DMS153 treated with DMSO at 0.1 percent for 48 hours (cell line): ENCODE results near the gene ITGA5.

Experiments used
- DNase-seq: peaks from one replicate; lab custom pipeline; 2025; ENCODE audit not compliant: unreplicated experiment; lab: John Stamatoyannopoulos, UW

The ITGA5 gene

DNA sequence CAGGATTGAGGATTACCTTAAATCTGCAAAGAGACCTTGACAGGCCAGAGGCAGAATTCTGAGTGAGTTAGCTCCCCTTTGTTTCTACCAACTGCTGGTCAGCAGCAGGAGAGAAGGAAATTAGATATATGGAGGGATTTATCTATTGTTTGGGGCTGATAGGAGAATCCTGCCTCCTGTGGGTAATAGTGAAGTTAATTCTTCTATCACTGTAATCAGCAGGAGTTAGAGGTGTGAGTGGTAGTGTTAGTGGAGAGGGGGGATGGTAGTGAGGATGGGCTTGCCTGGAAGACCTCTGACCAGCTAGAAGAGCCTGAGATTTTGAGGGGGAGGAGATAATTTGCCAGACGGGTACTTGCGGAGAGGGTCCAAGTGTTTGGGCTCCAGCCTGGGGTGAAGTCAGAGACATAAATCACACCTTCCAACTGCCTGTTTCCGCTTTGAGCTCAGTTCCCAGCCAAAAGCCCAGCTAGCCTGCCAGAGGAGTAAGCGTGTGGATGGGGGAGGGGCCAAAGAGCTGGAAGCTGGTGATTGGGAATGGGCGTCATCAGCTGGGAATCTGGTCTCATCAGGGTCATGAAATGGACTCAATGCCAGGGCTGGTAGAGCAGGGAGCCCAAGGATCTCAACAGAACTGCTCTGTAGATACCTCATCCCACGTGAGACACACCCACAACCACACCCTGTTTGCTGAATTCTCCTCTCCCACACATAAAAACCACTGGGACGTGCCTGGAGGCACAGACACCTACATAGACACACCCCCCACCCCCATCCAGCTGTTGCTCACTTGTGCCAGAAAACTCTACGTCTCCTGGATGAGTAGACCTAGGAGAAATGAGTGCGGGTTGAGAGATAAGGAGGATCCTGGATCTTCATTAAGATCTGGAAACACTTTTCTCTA is 13.1 kb upstream of the ITGA5 start:
- no peak for DNase-seq

DNA sequence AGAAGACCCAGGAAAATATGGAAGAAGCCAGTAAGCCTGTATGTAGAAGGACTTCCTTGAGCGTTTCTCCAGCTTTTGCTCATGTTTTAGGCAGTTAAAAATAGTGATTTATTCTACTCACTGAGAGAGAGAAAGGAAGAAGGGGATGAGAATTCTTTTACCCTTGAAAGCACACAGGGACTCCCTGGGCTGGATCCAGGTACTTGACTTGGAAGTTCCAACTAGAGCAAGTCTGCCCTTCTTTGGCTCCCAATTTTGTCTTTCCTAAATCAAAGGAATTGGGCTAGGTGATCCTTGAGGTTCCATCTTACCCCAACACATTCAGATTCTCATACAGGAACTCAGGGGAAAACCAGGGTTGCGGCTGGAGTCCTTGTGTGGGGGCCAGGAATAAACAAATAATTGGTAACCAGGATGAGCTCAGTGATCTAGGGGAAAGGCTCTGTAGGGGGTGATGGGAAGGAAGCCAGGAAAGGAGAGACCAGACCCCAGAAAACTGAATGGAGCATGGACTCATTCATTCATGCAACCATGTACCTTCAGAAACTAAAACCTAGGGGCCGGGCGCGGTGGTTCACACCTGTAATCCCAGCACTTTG is 11.5 kb upstream of the ITGA5 start:
- no peak for DNase-seq

DNA sequence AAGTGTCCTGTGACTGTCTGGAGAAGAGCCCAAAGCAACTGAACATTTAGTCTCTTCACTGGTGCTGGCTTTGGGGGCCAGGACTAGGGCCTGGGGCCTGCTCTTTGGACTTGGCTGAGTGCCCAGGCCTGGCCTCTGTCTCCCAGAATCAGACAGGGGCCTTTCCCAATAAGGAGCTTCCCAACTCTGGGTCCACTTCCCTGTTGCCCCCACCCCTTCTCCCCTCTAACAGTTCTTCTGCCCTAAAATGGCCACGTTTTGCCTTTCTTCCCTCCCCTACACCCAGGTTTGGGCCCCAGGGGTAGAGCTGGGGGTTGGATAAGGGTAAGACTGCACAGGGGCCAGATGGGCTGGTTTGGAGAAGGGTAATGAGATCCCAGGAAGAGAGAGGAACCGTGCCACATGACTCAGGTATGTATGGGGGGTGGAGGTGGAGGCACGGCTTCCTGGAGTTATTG is 10.0 kb upstream of the ITGA5 start:
- no peak for DNase-seq

DNA sequence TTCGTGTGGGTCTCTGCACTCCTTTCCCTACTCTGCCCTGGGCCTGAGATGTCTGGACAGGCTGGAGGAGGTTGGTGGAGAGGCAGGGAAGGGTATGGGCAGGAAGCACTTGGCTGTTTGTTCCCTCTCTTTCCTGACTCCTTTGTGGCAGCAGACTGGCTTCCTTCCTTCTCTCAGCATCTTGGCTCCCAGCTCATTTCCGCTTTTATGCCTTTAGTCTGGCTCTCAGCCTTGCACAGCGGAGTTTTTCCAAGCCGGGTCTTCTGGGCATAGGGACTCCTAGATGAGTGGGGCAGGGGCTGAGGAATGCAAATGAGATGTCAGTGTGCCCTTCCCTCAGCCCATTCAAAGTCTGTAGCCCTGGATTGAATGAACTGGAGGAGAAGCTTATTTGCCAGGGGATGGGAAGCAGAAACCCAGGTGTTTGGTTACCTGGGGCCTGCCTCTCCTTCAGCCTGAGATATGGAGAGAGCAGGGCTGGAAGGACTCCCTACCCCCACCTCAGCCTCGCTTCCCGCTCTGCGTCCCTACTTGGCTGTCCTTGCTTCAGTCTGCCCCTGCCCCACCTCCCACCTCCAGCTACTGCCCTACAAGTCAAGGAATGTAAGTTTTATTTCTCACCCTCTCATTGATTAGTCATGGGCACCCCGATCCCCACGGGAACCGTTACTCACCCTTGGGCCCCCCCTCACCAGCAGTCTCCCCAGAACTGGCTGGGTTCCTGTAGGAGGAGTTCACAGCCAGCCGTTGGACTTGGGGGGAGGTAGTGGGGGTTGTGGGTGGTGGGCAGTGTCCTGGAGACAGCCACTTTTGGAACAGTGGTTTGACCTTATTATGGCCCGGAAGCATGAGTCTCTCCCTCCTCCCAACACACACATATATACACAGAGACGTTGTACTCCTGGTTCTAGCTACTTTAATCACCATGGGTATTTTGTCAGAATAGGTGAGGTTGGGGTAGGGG is 9.3 kb upstream of the ITGA5 start:
- DNase-seq: no peak

DNA sequence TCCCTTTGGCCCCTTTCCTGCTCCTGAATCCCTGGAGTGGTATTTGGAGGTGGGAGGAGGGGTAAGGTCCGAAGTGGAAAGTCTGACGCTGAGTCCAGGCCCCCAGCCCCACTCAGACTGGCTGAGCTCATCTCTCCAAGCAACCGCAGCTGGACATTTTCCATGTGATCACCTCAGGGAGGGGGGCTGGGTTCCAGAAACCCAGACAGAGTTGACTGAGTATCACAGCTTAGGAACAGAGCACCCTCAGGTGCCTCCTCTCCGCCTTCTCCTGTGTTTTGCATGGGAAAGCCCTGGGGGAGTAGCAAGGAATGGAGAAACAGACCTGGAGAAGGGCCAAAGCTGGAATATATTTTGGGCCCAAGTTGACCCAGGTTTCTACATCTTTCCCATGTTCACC is 8.0 kb upstream of the ITGA5 start:
- no peak for DNase-seq

DNA sequence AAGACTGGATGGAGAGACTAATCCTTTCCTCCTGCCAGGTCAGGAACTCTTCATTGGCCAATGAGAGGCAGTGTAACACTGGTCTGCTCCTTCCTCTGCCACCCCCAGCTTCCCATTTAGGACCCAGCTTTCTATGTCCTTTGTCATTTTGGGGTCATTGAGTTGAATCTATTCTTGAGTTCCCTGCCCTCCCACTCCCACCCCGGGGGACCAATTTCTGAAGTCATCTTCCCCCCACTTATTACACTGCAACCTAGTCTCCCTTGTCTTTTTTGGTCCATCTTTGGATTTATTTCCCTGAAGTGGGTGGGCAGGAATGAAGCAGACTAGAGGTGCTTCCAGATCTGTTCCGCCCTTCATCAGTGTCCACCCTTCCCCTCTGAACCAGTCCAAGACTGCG is 7.6 kb upstream of the ITGA5 start:
- no peak for DNase-seq

DNA sequence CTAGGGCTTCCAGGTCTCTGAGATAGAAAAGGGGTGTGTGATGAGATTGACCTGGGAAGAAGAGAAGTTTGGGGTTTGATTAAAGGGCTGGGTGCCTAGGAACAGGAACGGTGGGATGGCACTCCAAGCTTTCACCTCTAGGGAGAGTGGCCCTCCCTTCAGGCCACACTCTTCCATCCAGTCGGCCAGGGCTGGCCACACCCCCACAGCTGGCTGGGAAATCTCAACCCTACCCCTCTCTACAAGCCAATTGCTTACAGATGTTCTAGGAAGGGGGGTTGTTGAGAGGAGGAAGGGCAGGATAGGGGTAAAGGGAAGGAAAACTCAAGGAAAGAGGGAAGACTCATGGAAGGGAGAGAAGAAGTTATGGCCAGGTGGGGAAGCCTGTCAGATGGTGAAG is 6.6 kb upstream of the ITGA5 start:
- no peak for DNase-seq

DNA sequence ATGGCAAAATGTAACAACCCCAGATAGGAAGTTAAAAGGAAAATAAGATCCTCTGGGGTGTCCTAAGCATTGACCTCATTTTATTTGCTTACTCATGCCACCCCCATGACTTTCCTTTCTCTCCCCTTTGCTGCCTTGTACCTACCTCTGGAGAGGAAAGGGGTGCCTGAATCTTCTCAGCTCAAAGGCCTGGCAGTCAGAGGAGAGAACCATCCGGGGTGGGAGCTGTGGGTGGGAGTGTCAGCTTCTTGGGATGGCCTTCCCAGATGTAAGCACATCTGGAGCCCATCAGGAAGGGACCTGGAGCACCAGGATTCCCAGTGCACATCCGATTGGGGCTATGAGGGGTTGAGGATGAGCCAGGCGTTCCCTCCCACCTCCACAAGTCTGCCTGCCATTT is 5.2 kb upstream of the ITGA5 start:
- no peak for DNase-seq

DNA sequence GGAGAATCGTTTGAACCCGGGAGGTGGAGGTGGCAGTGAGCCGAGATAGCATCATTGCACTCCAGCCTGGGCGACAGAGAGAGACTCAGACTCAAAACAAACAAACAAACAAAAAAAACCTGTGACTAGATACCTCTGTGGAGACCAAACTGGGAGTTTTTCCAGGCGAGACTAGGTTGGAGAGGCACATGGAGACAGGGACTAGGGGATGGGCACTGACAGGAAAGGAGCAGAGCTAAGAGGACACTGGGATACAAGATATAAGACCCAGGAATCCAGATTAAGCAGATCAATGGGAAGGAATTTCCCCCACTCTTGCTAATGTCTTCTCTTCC is 4.7 kb upstream of the ITGA5 start:
- DNase-seq: no peak

DNA sequence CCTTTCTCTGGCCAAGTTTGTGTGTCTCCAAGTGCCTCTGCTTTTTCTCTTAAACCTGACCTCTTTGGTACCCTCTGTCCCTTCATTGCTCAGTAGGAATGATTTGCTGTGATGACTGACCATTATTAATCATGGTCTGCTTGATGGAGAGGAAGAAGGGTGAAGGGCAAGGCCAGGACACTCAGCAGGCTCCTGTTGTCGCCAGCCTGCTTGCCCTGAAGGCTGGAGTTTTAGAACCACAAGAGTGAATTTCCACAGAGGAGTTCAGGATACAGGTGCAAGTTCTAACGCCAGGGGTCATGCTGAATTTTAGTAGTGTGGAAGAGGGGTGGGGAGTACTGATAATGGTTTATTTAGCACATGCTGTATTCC is 2.8 kb upstream of the ITGA5 start:
- no peak for DNase-seq

DNA sequence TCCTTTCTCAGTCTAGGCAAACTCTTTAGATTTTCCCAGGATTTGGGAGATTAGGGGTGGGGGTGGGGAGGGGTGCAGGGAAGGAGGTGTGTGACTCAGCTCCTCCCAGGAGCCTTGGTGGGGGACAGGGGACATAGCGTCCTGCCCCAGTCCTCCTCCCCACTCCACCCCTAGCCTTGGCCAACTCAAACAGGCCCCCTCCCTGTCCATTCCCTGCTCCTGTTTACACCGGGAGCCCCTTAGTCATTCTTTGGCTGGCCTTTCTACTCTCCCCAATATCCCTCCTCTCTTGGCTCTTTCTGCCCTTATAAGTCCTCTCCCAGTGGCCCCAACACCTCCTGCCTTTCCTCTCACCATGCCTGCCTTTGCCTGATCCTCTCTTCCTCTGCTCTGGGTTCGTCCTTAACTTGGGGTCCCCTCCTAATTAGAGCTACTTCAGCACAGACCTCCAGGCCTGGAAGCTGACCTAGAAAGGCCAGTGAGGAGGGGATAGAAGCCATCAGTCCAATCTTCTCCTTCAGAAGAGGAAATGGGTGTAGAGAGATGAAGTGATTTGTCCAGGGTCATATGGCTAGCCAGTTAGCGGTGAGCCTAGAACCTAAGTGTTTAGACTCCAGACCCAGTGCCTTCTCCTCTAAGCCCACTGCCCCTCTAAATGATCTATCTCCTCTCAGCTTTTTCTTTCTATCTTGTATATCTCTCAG is 2.3 kb upstream of the ITGA5 start:
- no peak for DNase-seq

DNA sequence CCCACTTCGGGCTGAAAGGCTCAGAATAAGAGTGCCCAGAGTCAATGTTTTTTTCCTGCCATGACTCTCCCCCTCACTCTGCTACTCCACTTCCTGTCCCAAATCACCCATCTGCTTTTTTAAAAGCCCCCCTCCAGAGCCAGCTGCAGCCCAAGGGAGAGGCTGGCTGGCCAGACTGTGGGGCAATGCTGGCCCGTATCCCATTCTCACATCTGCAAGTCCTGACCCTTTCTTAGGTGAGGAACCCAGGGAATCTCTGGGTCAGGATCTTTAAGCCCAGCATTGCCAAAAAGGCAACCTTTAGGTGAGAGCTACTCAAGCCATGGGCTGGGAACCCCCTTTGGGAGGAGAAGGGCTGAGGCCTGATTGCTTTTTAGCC is 1.7 kb upstream of the ITGA5 start:
- DNase-seq: no peak

DNA sequence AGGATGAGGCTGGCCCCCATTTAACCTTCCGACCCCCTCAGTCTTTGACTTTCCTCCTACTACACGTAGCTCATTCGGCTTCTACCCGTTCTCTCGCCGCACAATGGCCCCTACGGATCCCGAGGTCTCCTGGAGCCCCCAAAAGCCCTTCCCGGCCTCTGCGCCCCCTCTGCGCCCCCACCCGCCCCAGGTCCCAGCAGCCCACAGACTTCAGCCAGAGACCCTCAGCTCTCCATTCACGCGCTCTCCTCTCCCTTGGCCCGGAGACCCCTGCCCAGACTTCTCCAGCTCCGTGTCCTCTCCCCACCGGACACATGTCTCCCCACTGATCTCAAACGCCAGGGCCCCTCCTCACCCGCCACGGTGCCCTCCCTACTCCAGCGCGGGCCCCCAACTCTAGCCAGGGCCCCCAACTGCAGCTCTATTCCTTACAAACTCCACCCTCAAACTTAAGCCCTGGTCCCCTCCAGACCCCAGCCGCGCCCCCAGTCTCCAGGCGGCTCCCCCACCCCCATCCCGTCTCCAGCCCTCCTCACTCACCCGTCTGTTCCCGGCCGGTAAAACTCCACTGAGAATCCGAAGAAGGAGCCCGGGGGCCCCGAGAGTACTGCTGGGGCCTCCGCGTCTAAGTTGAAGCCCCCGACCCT is 502 bp downstream of the ITGA5 start:
- DNase-seq: no peak

DNA sequence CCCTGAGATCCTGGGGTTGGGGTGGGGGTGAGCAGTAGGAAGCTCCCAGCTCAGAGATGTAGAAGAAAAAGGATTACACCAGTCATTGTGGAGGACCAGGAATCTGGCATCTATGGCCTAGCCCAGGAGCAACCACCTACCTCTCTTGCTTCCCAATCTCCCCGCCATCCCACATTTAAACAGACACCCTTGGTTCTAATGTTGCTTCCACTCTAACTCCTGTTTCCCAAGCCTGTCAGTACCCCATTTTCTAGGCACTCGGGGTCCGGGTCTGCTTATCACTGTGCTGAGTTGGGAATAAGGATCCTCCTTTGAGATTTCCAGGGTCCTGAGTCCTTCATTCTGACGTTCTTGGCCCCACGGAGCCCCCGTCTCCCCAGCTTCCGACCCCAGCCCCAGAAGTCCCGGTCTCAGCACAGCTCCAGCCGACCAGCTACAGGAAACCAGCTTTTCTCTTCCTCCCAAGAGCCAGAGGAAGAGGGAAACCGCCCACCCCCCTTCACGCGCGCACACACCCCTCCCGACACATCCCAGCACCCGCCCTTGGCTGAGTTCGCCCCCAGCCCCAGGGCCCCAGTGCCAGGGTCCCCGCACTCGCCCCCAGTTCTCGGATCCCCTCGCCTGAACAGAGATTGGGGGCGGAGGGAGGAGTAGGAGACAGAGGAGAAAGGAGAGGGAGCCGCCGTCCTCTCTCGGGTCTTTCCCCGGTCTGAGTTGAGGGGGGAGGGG is 1.2 kb downstream of the ITGA5 start:
- DNase-seq: no peak

DNA sequence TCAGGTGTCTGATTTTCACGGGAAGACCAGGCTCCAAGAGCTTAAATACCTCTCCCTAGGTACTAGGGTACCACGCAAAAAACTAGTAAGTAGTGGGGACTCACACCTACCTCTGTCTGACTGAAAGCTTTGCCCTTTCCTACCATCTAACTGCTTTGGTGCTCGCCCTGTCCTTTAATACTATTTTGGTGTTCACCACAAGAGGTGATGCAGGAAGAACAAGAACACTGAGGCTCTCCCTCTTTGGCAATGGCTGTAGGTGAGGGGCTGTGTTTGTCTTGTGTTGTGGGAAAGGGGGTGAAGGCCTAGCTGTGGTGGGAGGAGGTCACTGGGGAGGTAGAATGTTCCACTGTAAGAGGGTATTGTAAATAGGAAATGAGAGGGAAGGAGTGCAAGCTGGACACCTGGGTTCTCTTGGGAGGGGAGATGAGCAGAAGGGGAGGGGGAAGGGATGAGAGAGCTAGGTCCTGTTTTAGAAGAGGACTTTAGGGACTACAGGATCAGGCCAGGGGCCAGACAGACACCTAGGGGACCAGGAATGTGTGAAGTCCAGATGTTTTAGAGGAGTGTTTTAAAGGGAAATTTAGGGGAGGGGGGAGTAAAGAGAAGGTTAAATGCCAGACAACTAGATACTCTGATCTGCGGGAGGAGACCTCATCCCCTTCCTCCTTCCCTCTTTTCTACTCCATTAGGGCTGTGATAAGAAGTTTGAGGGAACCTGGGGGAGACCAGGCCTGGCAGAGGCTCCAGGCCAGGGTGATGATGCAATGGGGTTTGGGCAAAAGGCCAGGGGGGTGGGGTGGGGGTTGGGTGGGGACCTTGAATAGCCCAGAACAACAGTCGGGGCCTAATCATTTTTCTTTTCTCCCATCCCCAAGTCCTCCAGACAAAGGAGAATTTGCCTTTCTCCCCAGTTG is 2.1 kb downstream of the ITGA5 start:
- DNase-seq: no peak

DNA sequence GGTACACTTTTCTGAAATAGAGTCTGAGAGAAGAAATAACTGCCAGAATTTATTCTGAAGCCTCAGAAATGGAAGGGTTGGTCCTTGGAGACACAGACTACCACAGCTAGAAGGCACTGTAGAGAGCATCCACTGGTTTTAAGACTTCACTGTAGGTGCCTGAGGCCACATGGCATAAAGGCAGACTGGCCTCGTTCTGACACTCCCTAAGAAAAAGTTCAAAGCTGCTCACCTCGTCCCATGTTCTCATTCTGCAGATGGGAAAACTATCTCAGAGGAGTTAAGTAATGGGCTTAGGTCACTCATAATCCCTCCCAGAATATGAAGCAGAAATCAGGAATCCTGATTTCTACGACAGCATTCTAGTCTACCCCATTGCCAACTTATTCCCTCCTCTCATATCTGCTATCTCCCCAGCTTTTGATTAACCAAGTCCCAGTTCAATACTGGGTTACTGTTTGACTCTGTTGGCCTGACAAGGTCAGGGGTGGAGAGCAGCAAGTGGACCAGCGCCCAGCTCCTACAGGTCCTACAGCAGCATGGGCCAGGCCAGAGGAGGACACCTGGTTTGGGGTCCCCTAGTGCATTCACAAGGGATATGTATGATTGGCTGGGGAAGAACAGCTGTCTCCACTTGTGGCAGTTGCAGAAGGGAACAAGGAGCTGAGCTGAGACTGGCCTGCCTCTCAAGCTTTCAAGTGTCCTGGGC is 3.7 kb downstream of the ITGA5 start:
- no peak for DNase-seq

DNA sequence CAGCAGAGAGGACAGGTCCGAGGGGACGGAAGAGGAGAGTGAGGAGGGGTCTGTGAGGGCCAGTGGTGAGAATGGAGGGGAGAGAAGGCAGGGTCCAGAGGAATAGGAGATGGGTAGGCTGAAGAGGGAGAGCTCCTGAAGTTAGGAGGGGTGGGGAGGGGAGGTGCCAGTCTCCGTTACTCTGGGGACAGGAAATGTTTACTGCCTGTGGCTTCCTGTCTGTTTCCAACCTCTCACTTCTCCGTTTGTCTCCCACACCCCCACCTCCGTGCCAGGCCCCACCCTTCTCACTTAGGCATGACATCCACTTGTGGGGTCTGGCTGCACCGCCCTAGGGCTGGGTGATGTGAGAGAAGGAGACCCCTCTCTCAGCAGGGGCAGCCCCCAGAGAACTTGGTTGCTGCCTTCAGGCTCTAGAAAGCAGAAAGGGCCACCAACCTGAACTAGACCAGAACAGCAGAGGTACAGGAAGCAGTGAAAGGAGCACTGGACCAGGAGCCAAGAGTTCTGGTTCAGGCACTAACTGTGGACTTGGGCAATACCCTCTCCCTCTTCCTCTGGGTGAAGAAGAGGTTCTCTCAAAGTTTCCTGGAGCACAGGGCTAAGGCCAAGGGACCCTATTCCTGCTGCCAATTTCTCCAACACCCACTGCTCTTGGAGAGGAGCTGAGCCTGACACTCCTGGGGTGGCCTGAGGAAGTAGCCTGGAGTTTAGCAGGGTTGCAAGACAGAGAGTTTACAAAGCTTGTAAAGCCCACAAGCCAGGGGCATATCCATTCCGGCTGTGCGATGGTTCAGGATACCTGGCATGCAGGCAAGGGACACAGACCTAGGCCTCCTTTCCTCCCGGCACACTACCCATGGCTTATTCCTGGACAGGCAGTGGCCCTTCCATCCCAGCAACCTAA is 5.5 kb downstream of the ITGA5 start:
- DNase-seq: no peak
